ACHN (cell line): ENCODE data around the gene TMEM88.

Experiments
- DNase-seq: peaks from one replicate; pipeline ENCODE4 v3.0.0-alpha.2; 2015
- in situ Hi-C: cut with HindIII; loops from 2 replicates; pipeline ENCODE4 v1.10.0; 2017; ENCODE audit warnings: low sequenced_read_pairs, low pct_ligation_motif_present, low pct_unique_long_range_greater_than_20kb

The TMEM88 gene

GRCh38 chr17:7875804-7876370, 21.0 kb downstream of the TMEM88 start:
- in situ Hi-C loops, result no loop called here
- DNase-seq, result no peak

- in situ Hi-C loops, result no loop called here
Measured at GRCh38 chr17:7878234-7878633, 23.4 kb downstream of the TMEM88 start.

GRCh38 chr17:7880076-7880868, 25.4 kb downstream of the TMEM88 start:
- no peak for DNase-seq
- in situ Hi-C loops, result no loop called here

More at GRCh38 chr17:7878234-7878633, 23.4 kb downstream of the TMEM88 start:
- DNase-seq, result no peak

GRCh38 chr17:7881276-7882054, 26.6 kb downstream of the TMEM88 start:
- no peak for DNase-seq
- in situ Hi-C loops, result no loop called here

- DNase-seq, result no peak
- in situ Hi-C loops, result no loop called here
Measured at GRCh38 chr17:7882068-7882467, 27.2 kb downstream of the TMEM88 start.

- DNase-seq, result no peak
- in situ Hi-C loops, result no loop called here
Measured at GRCh38 chr17:7882629-7883028, 27.8 kb downstream of the TMEM88 start.

- in situ Hi-C loops, result no loop called here
- DNase-seq, result peak; percentile 39
Measured at GRCh38 chr17:7883781-7884386, 29.0 kb downstream of the TMEM88 start.

GRCh38 chr17:7884581-7885366, 29.9 kb downstream of the TMEM88 start:
- no peak for DNase-seq
- in situ Hi-C loops, result no loop called here

GRCh38 chr17:7885367-7886226, 30.7 kb downstream of the TMEM88 start:
- in situ Hi-C loops, result no loop called here
- peak; percentile 38 for DNase-seq

- in situ Hi-C loops, result no loop called here
Measured at GRCh38 chr17:7886227-7887037, 31.6 kb downstream of the TMEM88 start.

GRCh38 chr17:7887038-7887481, 32.2 kb downstream of the TMEM88 start:
- in situ Hi-C loops, result no loop called here
- peak; percentile 41 for DNase-seq

More at GRCh38 chr17:7886227-7887037, 31.6 kb downstream of the TMEM88 start:
- DNase-seq, result peak; percentile 45

GRCh38 chr17:7887482-7888183, 32.8 kb downstream of the TMEM88 start:
- peak; percentile 96 for DNase-seq
- in situ Hi-C loops, result no loop called here

- DNase-seq, result no peak
- in situ Hi-C loops, result no loop called here
Measured at GRCh38 chr17:7888184-7888920, 33.5 kb downstream of the TMEM88 start, which contains the start of gene CHD3. CHD3 (plus strand) TSS chr17:7888789; CDS start chr17:7889001, 212 bp downstream.

GRCh38 chr17:7889166-7889955, 34.5 kb downstream of the TMEM88 start:
- in situ Hi-C loops, result no loop called here
- DNase-seq, result peak; percentile 94
